Activated CD8-positive, alpha-beta T cell treated with anti-CD3 and anti-CD28 coated beads, Interleukin-2, amount 10 ng/mL, durations not matched to agents 7 days and 5 days (primary cell): ENCODE results near the gene PRX. TPM values are rescaled to one million over a fixed set of nuclear protein-coding genes. Genes with fewer than 3 reads are reported as not detected.

Experiments
- ATAC-seq: fragments of 150-1000 bp; cut with Tn5 transposase; one replicate; pipeline ENCODE4 v1.10.0; 2021; ENCODE audit warnings: moderate library complexity
- CTCF ChIA-PET: fragments of 350-600 bp; sonication (Branson Sonifier 250); formaldehyde crosslinking; loops from one replicate; lab custom pipeline; 2021; ENCODE audit warnings: antibody characterized with exemption; lab: Charles Lee
- POLR2A ChIA-PET: fragments of 350-600 bp; sonication (Branson Sonifier 250); formaldehyde crosslinking; loops from one replicate; lab custom pipeline; 2021; ENCODE audit warnings: antibody characterized with exemption; lab: Charles Lee
- DNase-seq: peaks from one replicate; pipeline ENCODE4 v3.0.0-alpha.2; 2020
- H3K27ac Mint-ChIP-seq: one replicate; pipeline ENCODE4 v1.8.0; 2021; ENCODE audit warnings: mild to moderate bottlenecking, mixed read lengths
- H3K27me3 Mint-ChIP-seq: one replicate; pipeline ENCODE4 v1.8.0; 2021; ENCODE audit warnings: low read depth, mixed read lengths
- H3K36me3 Mint-ChIP-seq: one replicate; pipeline ENCODE4 v1.8.0; 2021; ENCODE audit warnings: low read depth, mixed read lengths
- H3K4me1 Mint-ChIP-seq: one replicate; pipeline ENCODE4 v1.8.0; 2021; ENCODE audit warnings: low read depth, mixed read lengths
- H3K4me3 Mint-ChIP-seq: one replicate; pipeline ENCODE4 v1.8.0; 2021; ENCODE audit warnings: mild to moderate bottlenecking, mixed read lengths
- H3K9me3 Mint-ChIP-seq: one replicate; pipeline ENCODE4 v1.8.0; 2022; ENCODE audit warnings: mixed read lengths; ENCODE audit not compliant: insufficient read depth
- total RNA-seq, 2 experiments: library from RNA; stranded (reverse); gene quantifications; one replicate each; pipeline ENCODE4 v1.2.3, GENCODE V29; 2021

Gene PRX
- total RNA-seq, 2 experiments from 2014 or later: 0.84 to 1.1 TPM

DNA sequence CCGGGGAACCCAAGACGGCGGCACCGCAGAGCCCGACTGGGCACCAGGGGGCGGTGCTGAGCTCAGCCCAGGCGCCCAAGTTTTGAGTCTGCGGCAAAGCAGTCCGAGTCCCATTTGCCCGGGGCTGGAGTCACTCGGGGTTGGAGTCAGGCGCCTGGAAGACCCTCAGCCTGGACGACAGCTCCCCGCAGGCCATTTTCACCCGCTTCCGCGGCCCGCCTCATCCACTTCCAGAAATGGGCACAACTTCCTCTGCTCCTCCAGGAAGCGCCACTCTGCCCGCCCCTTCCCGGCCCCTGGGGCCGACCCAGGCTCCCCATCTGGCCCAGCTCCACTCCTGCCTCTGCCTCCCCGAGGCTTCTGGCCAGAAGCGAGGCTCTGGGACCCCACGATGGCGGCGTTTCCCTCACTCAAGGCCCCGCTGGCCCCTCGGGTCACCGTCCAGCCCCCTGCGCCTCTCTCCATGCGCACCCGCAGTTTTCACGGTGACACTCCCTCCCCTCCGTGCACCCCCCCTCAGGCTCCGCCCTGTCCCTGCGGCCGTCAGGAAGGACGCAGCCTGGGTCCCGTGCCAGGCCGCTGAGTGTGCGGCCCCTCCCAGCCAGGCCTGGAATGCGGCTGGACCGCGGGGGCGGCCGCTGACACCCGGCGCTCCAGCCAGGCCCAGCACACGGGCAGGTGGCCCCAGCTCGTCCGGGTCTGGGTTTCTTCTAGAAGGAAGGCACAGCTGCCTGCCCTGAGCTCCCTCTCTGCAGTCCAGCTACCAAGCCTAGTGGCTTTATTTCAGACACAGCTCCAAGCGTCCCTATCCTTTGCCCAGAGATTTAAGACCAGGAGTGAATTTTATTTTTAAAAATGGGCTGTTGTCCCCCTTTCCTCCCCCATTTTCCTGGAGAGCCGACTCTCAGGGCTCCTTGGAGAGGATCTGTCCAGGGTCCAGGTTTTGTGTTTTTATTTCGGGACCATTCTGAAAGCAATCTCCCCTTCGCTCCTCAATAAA, 7.9 kb upstream of the PRX start:
- POLR2A ChIA-PET: interaction anchor here (0.7 to 1.9 kb wide), 13 partner anchors 8 to 233 kb away, joined by 3 to 24 read pairs (median 4); partner anchors contain the start of genes BLVRB, C19orf47, PLD3 and PRX

DNA sequence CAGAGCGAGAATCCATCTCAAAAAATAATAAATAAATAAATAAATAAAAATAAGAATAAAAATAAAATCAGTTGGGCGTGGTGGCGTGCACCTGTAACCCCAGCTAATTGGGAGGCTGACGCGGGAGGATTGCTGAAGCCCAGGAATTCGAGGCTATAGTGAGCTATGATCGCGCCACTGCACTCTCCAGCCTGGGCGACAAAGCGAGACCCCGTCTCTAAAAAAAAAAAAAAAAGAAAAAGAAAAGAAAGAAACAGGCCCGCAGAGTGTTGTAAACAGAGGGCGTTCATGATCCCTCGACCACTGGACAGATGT, 7.2 kb upstream of the PRX start:
- POLR2A ChIA-PET: interaction anchor here (0.6 to 1.9 kb wide), 13 partner anchors 10 to 1583 kb away, joined by 3 to 24 read pairs (median 4); partner anchors contain the start of genes BLVRB, C19orf47, PLD3 and SERTAD3
- Mint-ChIP-seq H3K27ac (peak overlapping the region; percentile 92), H3K27me3 (no peaks in the 10 kb centered on the region), H3K36me3 (peaks cover 20% of the 10 kb centered on the region), H3K4me3 (peak overlapping the region; percentile 80), H3K4me1 (peaks cover 49% of the 10 kb centered on the region), H3K9me3 (no peaks in the 10 kb centered on the region)
- no peak for ATAC-seq
- CTCF ChIA-PET: interaction anchor here (0.7 to 4.2 kb wide), 26 partner anchors 9 to 1019 kb away, joined by 3 to 38 read pairs (median 6); partner anchors contain the start of genes BLVRB, C19orf47, DMAC2 and PLD3
- no peak for DNase-seq

More for the DNA sequence above, 7.9 kb upstream of the PRX start:
- CTCF ChIA-PET: interaction anchor here (0.7 to 4.2 kb wide), 27 partner anchors 9 to 1019 kb away, joined by 3 to 38 read pairs (median 5); partner anchors contain the start of genes BLVRB, C19orf47, DMAC2 and PLD3
- peak overlapping the region; percentile 92 for H3K27ac Mint-ChIP-seq
- no peaks in the 10 kb centered on the region for H3K9me3 Mint-ChIP-seq
- DNase-seq (peak; percentile 76), ATAC-seq (peak; percentile 48)
- H3K4me1 Mint-ChIP-seq: peaks cover 47% of the 10 kb centered on the region
- H3K27me3 Mint-ChIP-seq: no peaks in the 10 kb centered on the region
- H3K36me3 Mint-ChIP-seq: peaks cover 20% of the 10 kb centered on the region
- H3K4me3 Mint-ChIP-seq: peak overlapping the region; percentile 80

DNA sequence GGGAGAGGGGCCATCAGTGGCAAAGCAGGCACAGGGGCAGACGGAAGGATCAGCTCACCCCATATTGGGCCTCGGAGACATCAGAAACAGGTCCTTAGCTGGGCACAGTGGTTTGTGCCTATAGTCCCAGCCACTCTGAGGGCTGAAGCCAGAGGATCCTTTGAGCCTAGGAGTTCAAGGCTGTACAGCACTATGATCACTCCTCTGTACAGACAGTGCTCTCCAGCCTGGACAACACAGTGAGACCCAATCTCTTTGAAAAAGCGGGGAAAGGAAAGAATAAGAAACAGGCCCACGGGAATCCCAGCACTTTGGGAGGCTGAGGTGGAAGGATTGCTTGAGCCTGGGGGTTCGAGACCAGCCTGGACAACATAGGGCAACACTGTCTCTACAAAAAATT, 6.6 kb upstream of the PRX start:
- ATAC-seq (no peak), DNase-seq (no peak)
- Mint-ChIP-seq H3K27me3 (no peaks in the 10 kb centered on the region), H3K4me1 (peaks cover 50% of the 10 kb centered on the region), H3K36me3 (peaks cover 18% of the 10 kb centered on the region), H3K9me3 (no peaks in the 10 kb centered on the region), H3K27ac (peak overlapping the region; percentile 58), H3K4me3 (peak overlapping the region; percentile 47)
- CTCF ChIA-PET: interaction anchor here (0.9 to 4.2 kb wide), 10 partner anchors 11 to 215 kb away, joined by 3 to 38 read pairs (median 10); partner anchors contain the start of genes BLVRB, C19orf47, PLD3 and SERTAD3
- POLR2A ChIA-PET: interaction anchor here (0.6 to 1.9 kb wide), 7 partner anchors 11 to 1582 kb away, joined by 3 to 24 read pairs (median 5); partner anchors contain the start of genes BLVRB and SERTAD3

DNA sequence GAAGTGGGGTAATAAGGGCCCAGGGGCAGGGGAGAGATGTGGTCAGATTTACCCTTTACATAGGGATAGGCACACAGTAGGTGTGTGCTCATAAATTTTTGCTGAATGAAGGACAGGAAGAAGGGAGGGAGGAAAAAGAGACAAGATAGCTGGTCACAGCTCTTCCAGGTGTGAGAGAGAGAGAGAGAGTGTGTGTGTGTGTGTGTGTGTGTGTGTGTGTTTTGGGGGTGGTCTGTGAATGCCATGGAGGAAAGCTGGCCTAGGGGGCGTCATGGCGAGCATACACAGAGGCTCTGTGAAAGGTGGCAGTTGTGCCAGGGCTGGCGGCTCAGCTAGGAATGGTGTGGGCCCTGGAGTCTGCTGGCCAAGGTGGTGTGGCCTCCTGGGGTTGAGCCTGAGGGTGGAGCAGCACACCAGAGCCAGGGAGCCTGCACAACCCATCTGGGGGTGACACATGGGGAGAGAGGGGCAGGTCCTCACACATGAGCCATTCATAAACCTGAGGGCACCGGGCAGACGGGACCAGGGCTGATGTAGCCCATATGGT, 6.0 kb upstream of the PRX start:
- ATAC-seq (no peak), DNase-seq (no peak)
- Mint-ChIP-seq H3K27me3 (no peaks in the 10 kb centered on the region), H3K36me3 (peaks cover 14% of the 10 kb centered on the region), H3K27ac (no peak overlapping the region), H3K9me3 (no peaks in the 10 kb centered on the region), H3K4me1 (peaks cover 49% of the 10 kb centered on the region), H3K4me3 (no peak overlapping the region)
- CTCF ChIA-PET: interaction anchor here (1.0 to 4.2 kb wide), 3 partner anchors 15 to 216 kb away, joined by 3 to 16 read pairs (median 8); no protein-coding TSS in a partner anchor
- POLR2A ChIA-PET: no interaction called here

DNA sequence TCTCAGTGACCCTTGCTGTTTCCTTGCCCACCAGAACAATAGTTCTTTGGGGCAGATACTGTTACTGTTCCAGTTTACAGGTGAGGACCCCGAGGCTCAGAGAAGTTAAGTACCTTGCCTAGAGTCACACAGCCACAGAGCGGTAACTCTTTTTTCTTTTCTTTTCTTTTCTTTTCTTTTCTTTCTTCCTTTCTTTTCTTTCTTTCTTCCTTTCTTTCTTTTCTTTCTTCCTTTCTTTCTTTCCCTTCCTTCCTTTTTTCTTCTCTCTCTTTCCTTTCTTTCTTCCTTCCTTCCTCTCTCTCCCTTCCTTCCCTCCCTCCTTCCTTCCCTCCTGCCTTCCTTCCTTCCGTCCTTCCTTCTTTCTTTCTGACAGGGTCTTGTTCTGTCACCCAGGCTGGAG, 4.9 kb upstream of the PRX start:
- POLR2A ChIA-PET: no interaction called here
- CTCF ChIA-PET: interaction anchor here (1.0 kb wide), 1 partner anchor 16 kb away, joined by 3 read pairs; no protein-coding TSS in a partner anchor
- no peak for ATAC-seq
- Mint-ChIP-seq H3K4me3 (no peak overlapping the region), H3K27ac (peak overlapping the region; percentile 51), H3K9me3 (no peaks in the 10 kb centered on the region), H3K36me3 (peaks cover 14% of the 10 kb centered on the region), H3K27me3 (no peaks in the 10 kb centered on the region), H3K4me1 (peaks cover 56% of the 10 kb centered on the region)
- DNase-seq: no peak

DNA sequence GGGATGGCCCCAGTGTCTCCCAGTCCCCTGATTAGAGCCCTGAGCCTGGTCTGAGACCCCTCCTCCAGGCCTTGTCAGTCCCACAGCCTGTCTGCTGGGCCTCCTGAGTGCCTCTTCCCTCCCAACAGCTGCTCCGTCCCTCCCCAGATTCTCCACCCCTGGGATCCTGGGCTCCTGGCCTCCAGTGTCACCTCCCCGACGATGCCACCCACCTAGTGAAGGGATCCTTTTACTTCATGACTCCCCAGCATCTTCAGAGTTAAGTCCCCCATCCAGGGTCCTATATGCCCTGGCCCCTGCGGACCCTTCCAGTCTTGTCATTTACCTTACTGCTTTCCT, 4.4 kb upstream of the PRX start:
- ChIA-PET POLR2A (no interaction called here), CTCF (no interaction called here)
- Mint-ChIP-seq H3K27me3 (no peaks in the 10 kb centered on the region), H3K4me3 (no peak overlapping the region), H3K9me3 (no peaks in the 10 kb centered on the region), H3K36me3 (peaks cover 12% of the 10 kb centered on the region), H3K4me1 (peaks cover 56% of the 10 kb centered on the region), H3K27ac (peak overlapping the region; percentile 30)
- DNase-seq: no peak
- no peak for ATAC-seq

DNA sequence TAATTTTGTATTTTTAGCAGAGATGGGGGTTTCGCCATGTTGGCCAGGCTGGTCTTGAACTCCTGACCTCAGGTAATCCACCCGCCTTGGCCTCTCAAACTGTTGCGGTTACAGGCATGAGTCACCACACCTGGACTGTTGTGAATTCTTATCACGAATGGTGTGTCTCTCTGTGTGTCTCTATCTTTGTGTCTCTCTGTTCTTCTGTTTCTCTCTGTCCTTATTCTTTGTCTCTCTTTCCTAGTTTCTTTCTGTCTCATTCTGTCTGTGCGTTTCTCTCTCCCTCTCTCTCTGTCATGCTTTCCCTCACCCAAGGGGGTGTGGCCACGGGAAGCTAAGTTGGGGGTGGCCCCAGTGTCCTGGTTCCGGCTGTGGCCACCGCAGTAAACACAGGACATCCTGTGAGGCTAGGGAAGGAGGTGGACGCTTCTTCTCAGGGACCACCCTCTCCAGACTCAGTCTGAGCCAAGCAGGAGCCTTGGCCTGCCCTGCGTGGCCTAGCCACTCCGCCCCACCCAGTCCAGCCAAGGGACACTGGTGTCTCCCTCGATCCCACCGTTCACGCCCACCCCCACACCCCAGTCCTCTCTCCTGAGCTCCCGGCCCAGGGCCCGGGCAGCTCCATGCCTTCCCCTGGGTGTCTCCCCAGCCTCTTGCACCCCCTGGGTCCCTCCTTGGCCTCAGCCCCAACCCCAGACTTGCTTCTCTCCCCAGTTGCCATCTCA, 3.9 kb upstream of the PRX start:
- H3K36me3 Mint-ChIP-seq: peaks cover 6% of the 10 kb centered on the region
- ChIA-PET POLR2A (interaction anchor here (0.8 kb wide), 1 partner anchor 10 kb away, joined by 3 read pairs; no protein-coding TSS in a partner anchor), CTCF (interaction anchor here (1.3 to 1.7 kb wide), 2 partner anchors 7 to 14 kb away, joined by 3 to 4 read pairs; no protein-coding TSS in a partner anchor)
- ATAC-seq (no peak), DNase-seq (no peak)
- no peak overlapping the region for H3K4me3 Mint-ChIP-seq
- peak overlapping the region; percentile 30 for H3K27ac Mint-ChIP-seq
- no peaks in the 10 kb centered on the region for H3K9me3 Mint-ChIP-seq
- no peaks in the 10 kb centered on the region for H3K27me3 Mint-ChIP-seq
- peaks cover 51% of the 10 kb centered on the region for H3K4me1 Mint-ChIP-seq

DNA sequence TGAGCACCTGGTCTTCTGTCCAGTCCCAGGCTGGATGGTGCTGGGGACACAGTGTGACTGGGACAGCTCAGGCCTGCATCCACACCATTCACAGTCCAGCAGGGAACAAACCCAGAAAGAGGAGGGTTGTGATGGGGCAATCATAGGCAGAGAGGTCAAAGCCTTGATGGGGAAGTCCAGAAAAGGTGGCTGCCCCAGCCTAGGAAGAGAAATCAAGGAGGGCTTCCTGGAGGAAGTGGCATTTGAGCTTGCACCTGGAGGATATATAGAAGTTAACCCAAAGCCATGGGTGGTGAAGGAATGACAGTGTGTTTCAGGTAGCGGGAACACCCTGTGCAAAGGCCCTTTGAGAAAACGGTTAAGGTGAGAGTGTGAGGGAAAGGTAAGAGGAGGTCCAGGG, 2.6 kb upstream of the PRX start:
- DNase-seq (no peak), ATAC-seq (no peak)
- Mint-ChIP-seq H3K27me3 (no peaks in the 10 kb centered on the region), H3K36me3 (peaks cover 2% of the 10 kb centered on the region), H3K4me1 (peaks cover 48% of the 10 kb centered on the region), H3K4me3 (no peak overlapping the region), H3K9me3 (no peaks in the 10 kb centered on the region), H3K27ac (no peak overlapping the region)
- POLR2A ChIA-PET: no interaction called here
- CTCF ChIA-PET: interaction anchor here (1.2 to 1.7 kb wide), 3 partner anchors 9 to 50 kb away, joined by 3 to 4 read pairs (median 3); partner anchors contain the start of gene BLVRB

DNA sequence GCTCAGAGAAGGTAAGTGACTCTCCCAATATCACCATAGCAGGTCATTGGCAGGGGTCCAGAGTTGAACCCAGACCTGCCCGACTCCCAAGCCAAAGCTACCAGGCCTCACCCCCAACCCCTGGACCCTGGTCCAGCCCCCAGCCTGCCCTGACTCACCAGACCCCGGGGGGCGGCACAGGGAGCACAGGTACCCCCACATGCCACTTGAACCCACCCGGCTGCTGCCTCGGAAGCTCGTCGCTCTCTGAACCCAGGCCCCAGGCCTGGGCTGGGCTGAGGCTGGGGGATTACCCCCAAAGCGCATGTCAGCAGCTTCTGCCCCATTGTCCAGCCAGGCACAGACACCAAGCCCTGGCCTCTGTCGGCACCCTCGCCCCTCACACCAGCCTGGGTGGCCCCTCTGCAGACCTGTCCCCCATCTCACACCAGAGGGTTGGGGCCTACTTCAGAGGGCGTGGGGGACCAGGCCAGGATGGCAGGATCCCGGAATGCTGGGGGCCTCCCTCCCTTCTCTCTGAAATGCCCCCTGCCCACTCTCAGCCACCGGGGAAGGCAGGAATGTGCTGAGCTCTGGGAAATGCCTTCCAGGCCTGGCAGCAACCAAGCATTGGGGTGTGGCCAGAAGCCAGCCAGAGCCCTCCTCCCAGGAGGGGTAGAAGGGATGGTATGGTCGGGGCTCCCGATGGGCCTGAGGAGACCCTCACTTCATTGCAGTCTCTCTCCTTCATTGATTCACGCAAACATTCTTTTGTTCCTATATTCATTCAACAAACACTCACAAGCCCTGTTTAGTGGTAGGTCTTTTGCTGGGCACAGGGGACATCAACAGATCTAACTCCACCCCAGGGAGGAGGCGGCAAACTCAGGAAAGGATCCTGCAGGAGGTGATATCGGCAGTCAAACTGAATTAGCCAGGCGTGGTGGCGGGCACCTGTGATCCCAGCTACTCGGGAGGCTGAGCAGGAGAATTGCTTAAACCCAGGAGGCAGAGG, 1.7 kb upstream of the PRX start:
- Mint-ChIP-seq H3K9me3 (no peaks in the 10 kb centered on the region), H3K4me1 (peaks cover 45% of the 10 kb centered on the region), H3K27me3 (no peaks in the 10 kb centered on the region), H3K27ac (no peak overlapping the region), H3K36me3 (peaks cover 1% of the 10 kb centered on the region), H3K4me3 (no peak overlapping the region)
- POLR2A ChIA-PET: no interaction called here
- DNase-seq (no peak), ATAC-seq (no peak)
- CTCF ChIA-PET: interaction anchor here (1.7 kb wide), 1 partner anchor 109 kb away, joined by 4 read pairs; no protein-coding TSS in a partner anchor

DNA sequence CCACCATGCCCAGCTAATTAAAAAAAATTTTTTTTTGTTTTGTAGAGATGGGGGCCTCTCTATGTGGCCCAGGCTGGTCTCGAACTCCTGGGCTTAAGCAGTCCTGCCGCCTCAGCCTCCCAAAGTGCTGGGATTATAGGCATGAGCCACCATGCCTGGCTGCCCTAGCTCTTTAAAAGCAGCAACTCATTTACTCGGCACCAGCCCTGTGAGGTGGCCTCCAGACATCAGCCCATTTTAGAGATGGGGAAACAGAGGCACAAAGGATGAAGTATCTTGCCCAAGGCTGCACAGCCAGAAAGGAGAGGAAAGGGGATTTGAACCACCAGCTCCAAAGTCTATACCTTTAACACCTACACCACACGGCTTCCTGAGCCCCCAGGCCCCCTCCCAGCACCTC, 312 bp downstream of the PRX start:
- no peaks in the 10 kb centered on the region for H3K36me3 Mint-ChIP-seq
- no peaks in the 10 kb centered on the region for H3K27me3 Mint-ChIP-seq
- peaks cover 43% of the 10 kb centered on the region for H3K4me1 Mint-ChIP-seq
- no peak for ATAC-seq
- ChIA-PET POLR2A (interaction anchor here (0.6 to 1.1 kb wide), 4 partner anchors 9 to 66 kb away, joined by 3 to 5 read pairs (median 3); no protein-coding TSS in a partner anchor), CTCF (interaction anchor here (0.9 to 2.3 kb wide), 3 partner anchors 8 to 108 kb away, joined by 3 to 9 read pairs (median 4); no protein-coding TSS in a partner anchor)
- H3K27ac Mint-ChIP-seq: no peak overlapping the region
- no peak for DNase-seq
- no peaks in the 10 kb centered on the region for H3K9me3 Mint-ChIP-seq
- H3K4me3 Mint-ChIP-seq: no peak overlapping the region
